A673 (cell line): Measurements from ENCODE around the gene UNC13D. TPM values are rescaled to one million over a fixed set of nuclear protein-coding genes. Genes with fewer than 3 reads are reported as not detected.

Experiments
- BruUV-seq: library from RNA; stranded (reverse); fragments of 400-500 nt; replicated peaks from 2 replicates; lab custom pipeline; 2021; lab: Mats Ljungman, UMichigan
- CTCF ChIA-PET: fragments of 300-600 bp; sonication (Branson Sonifier 250); formaldehyde crosslinking; loops from one replicate; lab custom pipeline; 2022; ENCODE audit warnings: antibody characterized with exemption; lab: Charles Lee
- POLR2A ChIA-PET: fragments of 300-600 bp; sonication (Branson Sonifier 250); formaldehyde crosslinking; loops from one replicate; lab custom pipeline; 2022; ENCODE audit warnings: antibody characterized with exemption; ENCODE audit not compliant: low non-redundant PET; lab: Charles Lee
- DNase-seq: peaks from one replicate; pipeline ENCODE4 v3.0.0-alpha.2; 2015; ENCODE audit warnings: low spot score
- H3K27ac ChIP-seq: fragments of 200-600 bp; sonication (generic); 2 replicates; pipeline ENCODE4 v1.5.1; 2016; ENCODE audit warnings: mixed run types, low read depth, mild to moderate bottlenecking, mixed read lengths, antibody characterized with exemption, low read length; ENCODE audit not compliant: poor library complexity, severe bottlenecking
- H3K27me3 ChIP-seq: fragments of 200-600 bp; sonication (generic); replicated peaks from 2 replicates; pipeline ENCODE4 v1.6.1; 2017; ENCODE audit warnings: mixed run types, low read depth, mild to moderate bottlenecking, mixed read lengths, antibody characterized with exemption, low read length; ENCODE audit not compliant: insufficient read depth, poor library complexity
- H3K36me3 ChIP-seq: fragments of 200-600 bp; sonication (generic); 2 replicates; pipeline ENCODE4 v1.6.1; 2016; ENCODE audit warnings: mixed run types, mild to moderate bottlenecking, mixed read lengths, antibody characterized with exemption, low read length; ENCODE audit not compliant: insufficient read depth, poor library complexity, severe bottlenecking
- H3K4me1 ChIP-seq: fragments of 200-600 bp; sonication (generic); 2 replicates; pipeline ENCODE4 v1.6.1; 2017; ENCODE audit warnings: mixed run types, mild to moderate bottlenecking, mixed read lengths, antibody characterized with exemption, low read length; ENCODE audit not compliant: insufficient read depth, poor library complexity, severe bottlenecking
- H3K4me3 ChIP-seq: fragments of 200-600 bp; sonication (generic); 2 replicates; pipeline ENCODE4 v1.5.1; 2016; ENCODE audit warnings: low read depth, mixed run types, mild to moderate bottlenecking, mixed read lengths, low read length; ENCODE audit not compliant: poor library complexity, severe bottlenecking
- H3K9me3 ChIP-seq: fragments of 200-600 bp; sonication (generic); 2 replicates; pipeline ENCODE4 v1.6.1; 2016; ENCODE audit warnings: mixed run types, low read depth, mild to moderate bottlenecking, mixed read lengths, antibody characterized with exemption, low read length; ENCODE audit not compliant: poor library complexity, severe bottlenecking
- EZH2 ChIP-seq: fragments of 200-600 bp; sonication (generic); IDR thresholded peaks from 2 replicates; pipeline ENCODE4 v1.6.1; 2017; ENCODE audit warnings: borderline replicate concordance, low read depth, mild to moderate bottlenecking, mixed read lengths, antibody characterized with exemption, low read length; ENCODE audit not compliant: poor library complexity, severe bottlenecking
- intact Hi-C: fragments of 100-400 bp; cut with micrococcal nuclease; formaldehyde crosslinking; loops from one replicate; pipeline ENCODE4 v1.10.0; 2022; ENCODE audit not compliant: unreplicated experiment
- total RNA-seq: library from RNA; stranded (reverse); gene quantifications from 2 replicates; pipeline ENCODE4 v1.2.3, GENCODE V29; 2021
- TF ChIP-seq, protein P1 (sequence below): fragments of 300-800, 200-600 bp; sonication (generic); conservative IDR thresholded peaks from 2 replicates; pipeline ENCODE4 v1.5.1; 2017; ENCODE audit warnings: low read depth, mild to moderate bottlenecking, antibody characterized with exemption, low read length, moderate library complexity, mixed read lengths

The UNC13D gene
- total RNA-seq, 1 experiment from 2014 or later, result 0.37 TPM

DNA sequence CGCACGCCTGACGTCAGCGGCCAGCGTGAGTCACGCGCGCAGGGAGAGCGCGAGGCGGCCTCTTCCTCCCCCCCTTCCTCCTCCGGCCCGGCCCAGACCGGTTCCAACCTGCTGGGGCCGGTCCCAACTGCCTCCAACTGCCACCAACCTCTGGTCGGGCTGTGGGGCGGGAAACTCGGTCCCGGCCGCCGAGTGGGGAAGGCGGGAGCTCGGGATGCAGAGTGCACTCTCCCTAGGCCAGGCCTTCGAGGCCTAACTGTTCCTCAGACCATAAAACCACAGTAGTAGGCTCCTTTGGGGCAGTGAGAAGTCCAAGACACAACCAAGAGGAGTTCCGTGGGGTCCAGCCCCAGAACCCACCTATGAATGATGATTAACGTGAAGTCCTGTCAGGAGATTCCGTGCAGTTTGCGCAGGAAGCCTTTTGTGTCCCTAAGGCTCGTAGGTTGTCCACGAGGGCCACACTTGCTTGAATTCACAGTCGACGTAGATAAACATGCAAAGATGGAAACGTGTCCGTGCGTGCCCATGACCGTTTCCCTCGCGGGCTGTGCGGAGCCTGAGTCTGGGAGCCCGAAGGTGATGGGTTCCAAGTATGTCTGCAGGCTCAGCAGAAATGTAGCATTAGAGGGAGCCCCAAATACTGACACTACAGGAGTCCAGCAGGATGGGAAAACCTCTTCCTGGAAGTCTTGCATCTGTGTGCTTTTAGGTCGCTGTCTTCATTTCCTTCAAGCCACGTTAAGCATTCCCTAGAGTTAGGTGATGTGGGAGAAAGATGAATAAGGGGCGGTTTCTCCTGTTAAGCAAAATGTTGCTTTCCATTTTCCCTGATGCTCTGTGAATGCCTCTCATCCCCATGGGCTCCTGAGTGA is 59.0 kb downstream of the UNC13D start:
- CTCF ChIA-PET, result interaction anchor here (0.7 to 1.4 kb wide), 2 partner anchors 42 to 174 kb away, joined by 3 to 6 read pairs; no protein-coding TSS in a partner anchor
- Histone ChIP-seq H3K4me1 (peaks cover 18% of the 10 kb centered on the region), H3K27me3 (no peaks in the 10 kb centered on the region), H3K36me3 (no peaks in the 10 kb centered on the region), H3K27ac (peak overlapping the region; percentile 97), H3K9me3 (no peaks in the 10 kb centered on the region), H3K4me3 (peak overlapping the region; percentile 65)
- BruUV-seq, result TSS peak; percentile 56
- POLR2A ChIA-PET, result interaction anchor here (0.6 kb wide), 1 partner anchor 54 kb away, joined by 4 read pairs; no protein-coding TSS in a partner anchor
- peak; percentile 93 for DNase-seq
- TF ChIP-seq, protein P1, sequence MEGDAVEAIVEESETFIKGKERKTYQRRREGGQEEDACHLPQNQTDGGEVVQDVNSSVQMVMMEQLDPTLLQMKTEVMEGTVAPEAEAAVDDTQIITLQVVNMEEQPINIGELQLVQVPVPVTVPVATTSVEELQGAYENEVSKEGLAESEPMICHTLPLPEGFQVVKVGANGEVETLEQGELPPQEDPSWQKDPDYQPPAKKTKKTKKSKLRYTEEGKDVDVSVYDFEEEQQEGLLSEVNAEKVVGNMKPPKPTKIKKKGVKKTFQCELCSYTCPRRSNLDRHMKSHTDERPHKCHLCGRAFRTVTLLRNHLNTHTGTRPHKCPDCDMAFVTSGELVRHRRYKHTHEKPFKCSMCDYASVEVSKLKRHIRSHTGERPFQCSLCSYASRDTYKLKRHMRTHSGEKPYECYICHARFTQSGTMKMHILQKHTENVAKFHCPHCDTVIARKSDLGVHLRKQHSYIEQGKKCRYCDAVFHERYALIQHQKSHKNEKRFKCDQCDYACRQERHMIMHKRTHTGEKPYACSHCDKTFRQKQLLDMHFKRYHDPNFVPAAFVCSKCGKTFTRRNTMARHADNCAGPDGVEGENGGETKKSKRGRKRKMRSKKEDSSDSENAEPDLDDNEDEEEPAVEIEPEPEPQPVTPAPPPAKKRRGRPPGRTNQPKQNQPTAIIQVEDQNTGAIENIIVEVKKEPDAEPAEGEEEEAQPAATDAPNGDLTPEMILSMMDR, result no peak
- TF ChIP-seq EZH2, result no peak
- intact Hi-C loops, result no loop called here

DNA sequence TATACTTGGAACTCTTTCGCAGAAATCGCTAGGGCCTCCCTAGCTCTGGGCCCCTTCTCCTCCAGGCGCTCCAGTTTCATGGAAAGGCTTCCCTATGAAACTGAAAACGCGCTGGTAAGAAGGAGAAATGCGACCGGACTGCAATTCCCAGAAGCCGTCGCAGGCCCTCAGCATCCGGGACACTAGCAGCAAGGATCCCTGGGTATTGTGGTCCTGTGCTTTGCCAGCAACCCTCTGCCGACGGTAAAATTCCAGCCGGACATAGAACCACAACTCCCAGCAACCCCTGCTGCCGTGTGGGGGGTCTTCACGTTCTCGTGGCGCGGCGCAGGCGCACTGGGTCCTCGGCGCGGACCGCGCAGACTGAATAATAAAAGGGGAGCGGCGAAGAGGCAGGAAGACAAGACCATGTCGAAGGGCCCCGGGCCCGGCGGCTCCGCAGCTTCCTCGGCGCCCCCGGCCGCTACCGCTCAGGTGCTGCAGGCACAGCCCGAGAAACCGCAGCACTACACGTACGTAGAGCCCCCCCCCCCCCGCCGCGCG is 59.7 kb downstream of the UNC13D start, which contains the start of gene UNK:
Gene UNK, plus strand, starts transcription at position 334 of the 543 bp plus-strand sequence. Its CDS starts 75 bp downstream, at position 409.
- TF ChIP-seq EZH2, result no peak
- TF ChIP-seq, protein P1, result no peak
- DNase-seq, result peak; percentile 99
- Histone ChIP-seq H3K4me1 (peaks cover 18% of the 10 kb centered on the region), H3K27me3 (no peaks in the 10 kb centered on the region), H3K36me3 (no peaks in the 10 kb centered on the region), H3K9me3 (no peaks in the 10 kb centered on the region), H3K4me3 (peak within 1 kb of the TSS; percentile 65), H3K27ac (peak within 1 kb of the TSS; percentile 97)
- BruUV-seq, result no TSS peak
- intact Hi-C loops, result no loop called here
- POLR2A ChIA-PET, result no interaction called here
- CTCF ChIA-PET, result interaction anchor here (0.7 kb wide), 1 partner anchor 175 kb away, joined by 6 read pairs; no protein-coding TSS in a partner anchor

DNA sequence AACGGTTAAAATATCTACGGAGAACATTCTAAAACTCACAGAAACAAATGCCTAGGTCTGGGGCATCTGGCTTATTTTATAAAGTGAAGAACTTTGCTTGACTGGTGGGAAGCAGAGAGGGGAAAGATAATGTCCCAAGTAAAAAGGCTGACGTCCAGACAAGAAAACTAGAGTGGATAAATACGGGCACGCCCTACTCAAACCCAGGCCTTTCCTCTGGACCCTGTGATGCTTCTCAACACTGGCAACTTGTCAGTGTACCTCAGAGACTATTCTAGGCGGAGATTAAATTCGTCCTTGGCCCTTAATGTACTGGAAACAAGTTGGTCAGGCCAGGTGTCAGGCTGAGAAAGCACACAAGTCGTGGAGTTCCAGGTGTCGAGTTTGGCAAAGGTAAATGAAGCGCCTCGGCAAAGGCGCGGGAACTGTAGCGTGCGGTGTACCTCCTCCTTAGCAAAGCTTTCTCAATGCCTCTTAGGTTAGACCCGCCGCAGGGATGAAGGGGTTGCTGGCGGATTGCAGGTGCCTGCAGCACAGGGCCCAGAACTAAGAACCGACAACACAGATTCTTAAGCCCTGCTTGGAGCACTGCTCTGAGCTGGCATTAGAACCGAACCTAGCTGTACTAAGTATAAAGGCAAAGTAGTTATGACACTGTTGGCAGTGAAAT is 60.3 kb downstream of the UNC13D start:
- TF ChIP-seq, protein P1, result no peak
- no peak for TF ChIP-seq EZH2
- H3K36me3 ChIP-seq, result peaks cover 3% of the 10 kb centered on the region
- H3K9me3 ChIP-seq, result no peaks in the 10 kb centered on the region
- H3K27me3 ChIP-seq, result no peaks in the 10 kb centered on the region
- BruUV-seq, result no TSS peak
- intact Hi-C loops, result no loop called here
- H3K4me1 ChIP-seq, result peaks cover 18% of the 10 kb centered on the region
- peak overlapping the region; percentile 65 for H3K4me3 ChIP-seq
- H3K27ac ChIP-seq, result peak overlapping the region; percentile 97
- ChIA-PET POLR2A (interaction anchor here (0.7 to 1.0 kb wide), 2 partner anchors 9 to 37 kb away, joined by 4 read pairs; no protein-coding TSS in a partner anchor), CTCF (interaction anchor here (0.7 kb wide), 1 partner anchor 811 kb away, joined by 3 read pairs; no protein-coding TSS in a partner anchor)
- DNase-seq, result no peak
